Measurements from ENCODE around the gene LMTK2. TPM values are rescaled to one million over a fixed set of nuclear protein-coding genes. Genes with fewer than 3 reads are reported as not detected.

The LMTK2 gene
- total and polyA plus RNA-seq, 2 experiments from 2014 or later = 6.1 to 30.8 TPM

GRCh38 chr7:98185101-98185500 is 78.4 kb downstream of the LMTK2 start:
- H3K27me3 Mint-ChIP-seq (ENCODE audit: insufficient read depth, low read depth, poor library complexity) = no peaks in the 10 kb centered on the region
- Histone ChIP-seq H3K36me3 (ENCODE audit: insufficient read depth) (no peaks in the 10 kb centered on the region), H3K4me1 (ENCODE audit: insufficient read depth) (peaks cover 11% of the 10 kb centered on the region; the same call in 1 of the 2 replicates), H2AFZ (no peak overlapping the region), H3K79me2 (replicated peaks; ENCODE audit: insufficient read depth) (no peaks in the 10 kb centered on the region), H3K27me3 (ENCODE audit: insufficient read depth) (no peaks in the 10 kb centered on the region), H3K4me3 (no peak overlapping the region), H4K20me1 (replicated peaks; ENCODE audit: insufficient read depth) (no peaks in the 10 kb centered on the region), H3K27ac (ENCODE audit: low read depth) (no peak overlapping the region), H3K4me2 (no peak overlapping the region), H3F3A (replicated peaks; ENCODE audit: low read depth) (no peaks in the 10 kb centered on the region), H3K9me2 (ENCODE audit: insufficient read depth) (no peaks in the 10 kb centered on the region)
- H3K9me3 Mint-ChIP-seq = no peaks in the 10 kb centered on the region
- H3K4me3 Mint-ChIP-seq = no peak overlapping the region
- TF ChIP-seq JUNB (IDR thresholded peaks at IDR 0.05; ENCODE audit: unreplicated experiment) (no peak), ETS1 (IDR thresholded peaks at IDR 0.05) (no peak), CTCF (conservative IDR thresholded peaks at IDR 0.05; ENCODE audit: low read depth in 2 of 2) (no peak), CREB1 (CRISPR knock-in tag; IDR thresholded peaks at IDR 0.05; ENCODE audit: low read depth) (no peak), ZNF462 (CRISPR knock-in tag; IDR thresholded peaks at IDR 0.05) (no peak), EZH2 (IDR thresholded peaks at IDR 0.05; ENCODE audit: low read depth, unreplicated experiment) (no peak), ZNF331 (CRISPR knock-in tag; IDR thresholded peaks at IDR 0.05; ENCODE audit: low read depth) (no peak), REST (IDR thresholded peaks at IDR 0.05; ENCODE audit: unreplicated experiment) (no peak)
- DNase-seq (ENCODE audit: low spot score) (no peak), ATAC-seq (no peak)
- peaks cover 15% of the 10 kb centered on the region for H3K4me1 Mint-ChIP-seq
- peaks cover 11% of the 10 kb centered on the region; the same call in 1 of the 3 replicates for H3K36me3 Mint-ChIP-seq (ENCODE audit: low read depth)
- no peak overlapping the region for H3K27ac Mint-ChIP-seq
